ENCODE measurements around the gene CD300C.

DNA sequence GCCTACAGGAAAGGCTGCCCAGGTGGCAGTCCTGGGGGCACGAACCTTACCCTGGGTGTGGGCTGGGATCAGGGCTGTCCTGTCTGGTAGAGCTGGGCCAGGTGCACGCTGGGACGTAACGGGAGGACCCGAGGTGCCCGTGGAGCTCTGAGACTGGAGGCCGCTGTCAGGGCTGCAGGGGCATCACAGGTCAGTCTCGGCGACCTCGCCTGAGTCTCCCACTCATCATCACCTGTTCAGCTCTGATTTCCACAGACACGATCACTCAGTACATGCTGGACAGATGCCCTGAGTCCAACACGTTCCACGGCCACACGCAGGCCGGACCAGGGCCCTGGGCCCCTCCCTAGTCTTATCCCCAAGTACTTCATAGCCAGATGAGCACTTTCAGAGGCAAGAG, 4.7 kb upstream of the CD300C start:
- TF ChIP-seq, protein P1, sequence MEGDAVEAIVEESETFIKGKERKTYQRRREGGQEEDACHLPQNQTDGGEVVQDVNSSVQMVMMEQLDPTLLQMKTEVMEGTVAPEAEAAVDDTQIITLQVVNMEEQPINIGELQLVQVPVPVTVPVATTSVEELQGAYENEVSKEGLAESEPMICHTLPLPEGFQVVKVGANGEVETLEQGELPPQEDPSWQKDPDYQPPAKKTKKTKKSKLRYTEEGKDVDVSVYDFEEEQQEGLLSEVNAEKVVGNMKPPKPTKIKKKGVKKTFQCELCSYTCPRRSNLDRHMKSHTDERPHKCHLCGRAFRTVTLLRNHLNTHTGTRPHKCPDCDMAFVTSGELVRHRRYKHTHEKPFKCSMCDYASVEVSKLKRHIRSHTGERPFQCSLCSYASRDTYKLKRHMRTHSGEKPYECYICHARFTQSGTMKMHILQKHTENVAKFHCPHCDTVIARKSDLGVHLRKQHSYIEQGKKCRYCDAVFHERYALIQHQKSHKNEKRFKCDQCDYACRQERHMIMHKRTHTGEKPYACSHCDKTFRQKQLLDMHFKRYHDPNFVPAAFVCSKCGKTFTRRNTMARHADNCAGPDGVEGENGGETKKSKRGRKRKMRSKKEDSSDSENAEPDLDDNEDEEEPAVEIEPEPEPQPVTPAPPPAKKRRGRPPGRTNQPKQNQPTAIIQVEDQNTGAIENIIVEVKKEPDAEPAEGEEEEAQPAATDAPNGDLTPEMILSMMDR (IDR thresholded peaks at IDR 0.05): no peak
- no peak for TF ChIP-seq POLR2A (IDR thresholded peaks at IDR 0.05)
